Activated CD4-positive, alpha-beta T cell treated with anti-CD3 and anti-CD28 coated beads, Interleukin-2, amount 50 U/mL, for 4 hours (primary cell): ENCODE data around the gene SLC16A11.
"Not testable (repeated sequence)": the region's sequence is repeated elsewhere in the genome, so short reads cannot be mapped to it uniquely, and the experiment has no call there.

Experiments used
- DNase-seq, 2 experiments: peaks; one replicate each; pipeline ENCODE4 v3.0.0-alpha.2; 2020

SLC16A11 gene

GRCh38 chr17:7004398-7005253, 39.3 kb downstream of the SLC16A11 start:
- DNase-seq: no peak

GRCh38 chr17:7003745-7004144, 40.1 kb downstream of the SLC16A11 start:
- no peak for DNase-seq

GRCh38 chr17:7002288-7003047, 41.4 kb downstream of the SLC16A11 start:
- DNase-seq: no peak

- peak; percentile 40 to 48 for DNase-seq
Measured at GRCh38 chr17:7001318-7001961, 42.5 kb downstream of the SLC16A11 start.

- DNase-seq: no peak
Measured at GRCh38 chr17:6998855-6999508, 44.9 kb downstream of the SLC16A11 start.

GRCh38 chr17:6997171-6997570, 46.7 kb downstream of the SLC16A11 start:
- DNase-seq: no peak

- no peak for DNase-seq
Measured at GRCh38 chr17:6996256-6997011, 47.5 kb downstream of the SLC16A11 start.

- no peak for DNase-seq
Measured at GRCh38 chr17:6995500-6996255, 48.2 kb downstream of the SLC16A11 start, which contains the start of gene ALOX12. Gene ALOX12, plus strand, starts transcription at chr17:6996049. Its CDS starts 69 bp downstream, at chr17:6996118.

GRCh38 chr17:6994666-6995256, 49.1 kb downstream of the SLC16A11 start:
- DNase-seq: no peak

GRCh38 chr17:6994118-6994598, 49.7 kb downstream of the SLC16A11 start:
- DNase-seq: no peak

GRCh38 chr17:6993613-6994056, 50.3 kb downstream of the SLC16A11 start:
- not testable (repeated sequence) for DNase-seq
